Cardiac fibroblast (primary cell): ENCODE measurements around the gene AAGAB.
A peak's percentile ranks its signal among the peaks of the same experiment; 100 is the strongest.

Experiments used
- DNase-seq, 2 donors: peaks; one replicate each; pipeline versions ENCODE4 v3.0.0 to v3.0.0-alpha.2; 2010; ENCODE audit warnings: low read depth in 2 of 2
- H3K4me3 ChIP-seq, 2 donors: replicated peaks in 1 of 2; 1 replicate in 1 of 2; 2 replicates in 1 of 2; pipeline ENCODE4 v1.5.1; 2011; ENCODE audit warnings: low read depth in 2 of 2, low read length in 2 of 2, mild to moderate bottlenecking in 2 of 2, moderate library complexity in 1 of 2
- TF ChIP-seq, protein P1 (sequence below): IDR thresholded peaks from one replicate; pipeline ENCODE4 v1.5.1; 2011; ENCODE audit warnings: low read depth, mild to moderate bottlenecking, low read length, inconsistent platforms

AAGAB gene

GRCh38 chr15:67164401-67164791 lies 90.1 kb downstream of the AAGAB start:
- TF ChIP-seq, protein P1, sequence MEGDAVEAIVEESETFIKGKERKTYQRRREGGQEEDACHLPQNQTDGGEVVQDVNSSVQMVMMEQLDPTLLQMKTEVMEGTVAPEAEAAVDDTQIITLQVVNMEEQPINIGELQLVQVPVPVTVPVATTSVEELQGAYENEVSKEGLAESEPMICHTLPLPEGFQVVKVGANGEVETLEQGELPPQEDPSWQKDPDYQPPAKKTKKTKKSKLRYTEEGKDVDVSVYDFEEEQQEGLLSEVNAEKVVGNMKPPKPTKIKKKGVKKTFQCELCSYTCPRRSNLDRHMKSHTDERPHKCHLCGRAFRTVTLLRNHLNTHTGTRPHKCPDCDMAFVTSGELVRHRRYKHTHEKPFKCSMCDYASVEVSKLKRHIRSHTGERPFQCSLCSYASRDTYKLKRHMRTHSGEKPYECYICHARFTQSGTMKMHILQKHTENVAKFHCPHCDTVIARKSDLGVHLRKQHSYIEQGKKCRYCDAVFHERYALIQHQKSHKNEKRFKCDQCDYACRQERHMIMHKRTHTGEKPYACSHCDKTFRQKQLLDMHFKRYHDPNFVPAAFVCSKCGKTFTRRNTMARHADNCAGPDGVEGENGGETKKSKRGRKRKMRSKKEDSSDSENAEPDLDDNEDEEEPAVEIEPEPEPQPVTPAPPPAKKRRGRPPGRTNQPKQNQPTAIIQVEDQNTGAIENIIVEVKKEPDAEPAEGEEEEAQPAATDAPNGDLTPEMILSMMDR: no peak
- peak; percentile 50 to 61 for DNase-seq
- H3K4me3 ChIP-seq: no peak overlapping the region

DNA sequence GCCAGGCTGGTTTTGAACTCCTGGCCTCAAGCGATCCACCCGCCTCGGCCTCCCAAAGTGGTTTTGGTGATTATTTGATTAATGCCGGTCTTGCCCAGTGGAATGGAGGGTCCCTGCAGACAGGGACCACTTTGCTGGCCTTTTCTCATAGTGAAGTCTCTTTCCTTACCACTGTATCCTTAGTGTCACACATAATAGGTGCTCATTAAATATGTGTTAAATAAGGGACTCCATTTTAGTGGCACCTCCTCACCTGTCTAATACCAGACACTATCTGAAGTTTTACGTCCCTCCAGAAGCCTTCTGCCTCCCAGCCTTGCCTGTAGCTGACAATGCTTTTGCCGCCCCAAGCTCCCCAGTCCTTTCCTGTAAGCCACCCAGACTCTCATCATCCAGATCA lies 91.3 kb downstream of the AAGAB start:
- DNase-seq: no peak
- TF ChIP-seq, protein P1: no peak
- H3K4me3 ChIP-seq: no peak overlapping the region

DNA sequence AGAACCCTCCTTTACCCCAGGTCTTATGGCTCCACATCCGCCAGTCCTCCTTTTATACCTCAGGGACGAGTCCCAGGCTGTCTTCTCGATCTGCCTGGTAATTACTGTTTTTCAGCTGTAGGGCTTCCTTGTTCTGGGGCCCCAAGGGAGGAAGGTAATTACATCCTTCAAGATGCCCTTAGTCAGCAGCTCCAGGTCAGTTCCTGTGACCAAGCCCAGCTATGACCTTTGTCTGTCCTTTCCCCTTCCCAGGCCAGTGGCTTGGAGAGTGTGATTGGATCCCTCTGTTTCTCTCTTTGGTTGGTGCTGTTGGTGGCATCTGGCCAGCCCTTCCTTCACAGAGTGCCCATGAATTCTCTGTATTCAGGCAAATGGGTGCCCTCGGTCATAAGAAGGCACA lies 92.6 kb downstream of the AAGAB start:
- peak in 1 of 2 donors; percentile 26 for DNase-seq
- TF ChIP-seq, protein P1: no peak
- H3K4me3 ChIP-seq: no peak overlapping the region

DNA sequence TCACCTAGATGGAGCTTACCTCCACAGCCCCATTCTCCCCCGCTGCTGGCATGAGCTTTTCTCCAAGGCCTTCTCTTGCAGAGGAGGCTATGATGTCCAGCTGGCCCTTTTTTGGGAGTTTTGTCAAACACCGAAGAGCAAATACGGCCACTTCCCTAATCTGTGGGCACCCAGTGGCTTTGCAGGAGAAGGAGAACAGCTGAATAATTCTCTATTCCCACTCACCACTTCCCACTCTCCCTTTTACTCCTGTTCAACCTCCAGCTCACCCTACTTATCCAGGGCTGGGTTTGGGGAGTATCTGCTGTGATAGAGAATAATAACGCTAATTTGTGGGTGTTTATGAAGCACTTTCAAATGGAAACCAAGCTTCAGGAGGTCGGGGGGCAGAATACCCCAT lies 93.0 kb downstream of the AAGAB start:
- TF ChIP-seq, protein P1: no peak
- no peak for DNase-seq
- H3K4me3 ChIP-seq: no peak overlapping the region

DNA sequence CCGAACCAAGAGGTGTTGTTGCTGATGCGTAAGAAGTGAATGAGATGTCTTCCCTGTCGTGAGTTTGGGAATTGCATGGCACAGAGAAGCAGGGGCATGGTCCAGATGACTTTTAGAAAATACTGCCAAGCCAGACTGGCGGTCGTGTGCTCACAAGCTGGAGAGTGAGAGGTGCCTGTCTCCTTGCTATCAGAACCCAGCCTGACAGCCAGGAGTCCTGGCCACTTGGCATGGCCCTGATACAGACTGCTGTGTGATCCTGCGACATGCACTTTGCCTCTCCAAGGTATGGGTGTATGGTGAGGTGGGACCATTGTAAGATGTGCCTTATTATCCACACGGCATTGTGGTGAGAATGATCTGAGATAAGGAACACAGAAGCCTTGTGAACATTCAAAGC lies 96.1 kb downstream of the AAGAB start:
- H3K4me3 ChIP-seq: no peak overlapping the region
- TF ChIP-seq, protein P1: no peak
- DNase-seq: no peak

DNA sequence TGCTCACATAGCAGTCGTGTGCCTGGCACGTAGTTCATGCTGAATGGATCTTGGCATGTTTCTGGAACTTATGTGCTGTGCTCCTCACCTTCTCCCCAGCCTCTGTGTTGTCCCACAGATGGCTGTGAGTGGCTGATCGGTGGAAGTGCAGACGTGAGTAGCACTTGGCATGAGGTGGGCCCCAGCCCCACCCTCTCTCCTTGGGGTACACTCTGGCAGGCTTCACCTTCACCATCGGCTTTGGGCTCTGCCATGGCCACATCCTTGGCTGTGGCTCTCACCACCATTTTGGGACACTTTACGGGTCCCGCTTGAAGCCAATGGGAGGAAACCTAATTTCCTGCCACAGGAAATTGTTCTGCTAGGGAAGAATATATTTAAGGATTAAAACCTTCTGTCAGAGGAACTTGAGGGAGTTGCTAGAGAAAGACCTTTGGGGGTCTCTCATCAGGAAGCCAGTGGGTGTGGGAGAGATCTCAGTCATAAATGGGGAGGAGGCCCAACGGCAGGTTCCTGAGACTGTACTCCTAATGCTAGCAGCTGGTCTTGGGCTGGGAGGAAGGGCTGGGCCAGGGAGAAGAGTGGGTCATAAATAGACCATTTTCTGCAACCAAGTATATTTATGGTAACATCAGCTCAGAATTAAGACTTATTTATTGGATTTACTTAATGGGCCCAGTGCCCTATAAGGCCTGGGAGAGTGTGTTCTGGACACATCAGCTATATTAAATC lies 96.8 kb downstream of the AAGAB start:
- TF ChIP-seq, protein P1: no peak
- no peak overlapping the region for H3K4me3 ChIP-seq
- no peak for DNase-seq

DNA sequence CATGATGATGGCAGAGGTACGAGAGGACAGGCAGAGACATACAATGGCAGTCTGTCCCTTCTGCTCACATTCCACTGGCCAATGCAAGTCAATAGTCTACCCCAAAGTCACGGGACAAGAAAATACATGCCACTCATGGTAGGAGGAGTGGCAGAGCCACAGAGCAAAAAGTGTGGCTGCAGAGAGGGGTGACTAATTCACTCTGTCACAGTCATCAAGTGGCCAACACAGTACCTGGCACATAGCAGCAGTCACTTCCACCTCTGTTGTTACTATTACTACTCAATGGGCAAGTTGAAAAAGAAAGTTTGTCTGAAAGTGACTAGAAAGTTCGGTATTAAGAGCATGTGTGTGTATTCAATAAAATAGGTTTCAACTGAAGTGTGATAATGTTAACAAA lies 97.6 kb downstream of the AAGAB start:
- TF ChIP-seq, protein P1: no peak
- no peak overlapping the region for H3K4me3 ChIP-seq
- no peak for DNase-seq
